Panc1 (cell line): ENCODE measurements around the gene PROSER3. TPM values are rescaled to one million over a fixed set of nuclear protein-coding genes. Genes with fewer than 3 reads are reported as not detected.
A peak's percentile ranks its signal among the peaks of the same experiment; 100 is the strongest.

Experiments
- ATAC-seq: fragments of 200-7000 bp; cut with Tn5 transposase; 2 replicates; pipeline ENCODE4 v1.9.1; 2020; ENCODE audit warnings: mild to moderate bottlenecking, moderate library complexity
- BruUV-seq: library from RNA; stranded (reverse); fragments of 400-500 nt; replicated peaks from 2 replicates; lab custom pipeline; 2021; lab: Mats Ljungman, UMichigan
- CTCF ChIA-PET: fragments of 300-600 bp; sonication (Branson Sonifier 250); formaldehyde crosslinking; loops from one replicate; lab custom pipeline; 2022; ENCODE audit warnings: antibody characterized with exemption; lab: Charles Lee
- POLR2A ChIA-PET: fragments of 300-600 bp; sonication (Branson Sonifier 250); formaldehyde crosslinking; loops from one replicate; lab custom pipeline; 2022; ENCODE audit warnings: antibody characterized with exemption; lab: Charles Lee
- DNase-seq: peaks from one replicate; pipeline ENCODE4 v3.0.0-alpha.2; 2010; ENCODE audit warnings: low read depth, low spot score
- H3K27ac ChIP-seq: 2 replicates; pipeline ENCODE4 v1.5.1; 2011; ENCODE audit warnings: mild to moderate bottlenecking, low read length, inconsistent platforms
- H3K27me3 ChIP-seq: fragments of 200-500 bp; sonication (Bioruptor generic); 2 replicates; pipeline ENCODE4 v1.6.0; 2014; ENCODE audit warnings: low read length, inconsistent platforms; ENCODE audit not compliant: control insufficient read depth, insufficient read depth
- H3K36me3 ChIP-seq: fragments of 200-500 bp; sonication (Bioruptor generic); 2 replicates; pipeline ENCODE4 v1.5.1; 2014; ENCODE audit warnings: inconsistent platforms, mild to moderate bottlenecking, low read length, moderate library complexity; ENCODE audit not compliant: control insufficient read depth, insufficient read depth
- H3K4me1 ChIP-seq: 2 replicates; pipeline ENCODE4 v1.5.1; 2011; ENCODE audit warnings: inconsistent platforms, mild to moderate bottlenecking, low read length, moderate library complexity; ENCODE audit not compliant: control insufficient read depth, insufficient read depth
- H3K4me3 ChIP-seq, 2 experiments: 2 replicates each; pipeline ENCODE4 v1.5.1; 2011 to 2012; ENCODE audit warnings: low read depth in 2 of 2, low read length in 2 of 2, mild to moderate bottlenecking in 2 of 2, inconsistent platforms in 1 of 2, moderate library complexity in 1 of 2
- H3K9me3 ChIP-seq: fragments of 200-500 bp; sonication (Bioruptor generic); 2 replicates; pipeline ENCODE4 v1.5.1; 2014; ENCODE audit warnings: low read depth, mild to moderate bottlenecking, inconsistent platforms, low read length, moderate library complexity; ENCODE audit not compliant: control insufficient read depth, insufficient read depth
- CTCF ChIP-seq: fragments of 450-650 bp; IDR thresholded peaks from 2 replicates; pipeline ENCODE4 v1.5.1; 2017; ENCODE audit warnings: mild to moderate bottlenecking
- POLR2AphosphoS5 ChIP-seq: IDR thresholded peaks from 2 replicates; pipeline ENCODE4 v1.6.1; 2012; ENCODE audit warnings: mild to moderate bottlenecking, low read depth, low read length, moderate library complexity
- REST ChIP-seq, 2 experiments: IDR thresholded peaks; 2 replicates each; pipeline ENCODE4 v1.6.1; 2011 to 2012; ENCODE audit warnings: low read depth in 2 of 2, control low read depth in 1 of 2, low read length in 1 of 2, mild to moderate bottlenecking in 1 of 2, moderate library complexity in 1 of 2; ENCODE audit not compliant: insufficient read depth in 1 of 2
- SIN3A ChIP-seq: IDR thresholded peaks from 2 replicates; pipeline ENCODE4 v1.6.1; 2012; ENCODE audit warnings: low read depth, mild to moderate bottlenecking, low read length, moderate library complexity, borderline replicate concordance; ENCODE audit not compliant: insufficient read depth
- TCF7L2 ChIP-seq: IDR thresholded peaks from 2 replicates; pipeline ENCODE4 v1.6.1; 2011; ENCODE audit warnings: mild to moderate bottlenecking, low read depth, low read length, inconsistent platforms
- in situ Hi-C: cut with HindIII; loops from 2 replicates; pipeline ENCODE4 v1.10.0; 2016; ENCODE audit warnings: low sequenced_read_pairs, low pct_unique_long_range_greater_than_20kb
- intact Hi-C: fragments of 100-400 bp; cut with micrococcal nuclease; formaldehyde crosslinking; loops from one replicate; pipeline ENCODE4 v1.10.0; 2022; ENCODE audit not compliant: unreplicated experiment
- total RNA-seq: library from RNA; stranded (reverse); gene quantifications from one replicate; pipeline ENCODE4 v1.2.1, GENCODE V29; 2021; ENCODE audit not compliant: unreplicated experiment

Gene PROSER3
- total RNA-seq, 1 experiment from 2014 or later, result 63.9 TPM

GRCh38 chr19:35742121-35742724 lies 15.8 kb upstream of the PROSER3 start, which contains the start of gene IGFLR1:
Gene IGFLR1 (minus strand): TSS chr19:35742452. CDS start chr19:35741180, 1,272 bp downstream.
- no peaks in the 10 kb centered on the region for H3K9me3 ChIP-seq
- no TSS peak for BruUV-seq
- ChIA-PET CTCF (interaction anchor here (0.6 kb wide), 1 partner anchor 78 kb away, joined by 8 read pairs; no protein-coding TSS in a partner anchor), POLR2A (no interaction called here)
- ATAC-seq, result no peak
- H3K36me3 ChIP-seq, result peaks cover 3% of the 10 kb centered on the region; the same call in 1 of the 2 replicates
- H3K27me3 ChIP-seq, result no peaks in the 10 kb centered on the region
- in situ Hi-C loops, result no loop called here
- H3K4me3 ChIP-seq, result peak within 1 kb of the TSS in 1 of 2 experiments; percentile 79; a peak in 1 of 4 replicates
- TF ChIP-seq CTCF, result no peak
- TF ChIP-seq REST (IDR thresholded peaks at IDR 0.05; ENCODE audit: insufficient read depth in 1 of 2, low read depth in 2 of 2, low read length in 1 of 2), result no peak
- TF ChIP-seq SIN3A, result no peak
- no peak for TF ChIP-seq TCF7L2
- TF ChIP-seq POLR2AphosphoS5, result no peak
- intact Hi-C loops, result no loop called here
- DNase-seq, result no peak
- no peak within 1 kb of the TSS for H3K27ac ChIP-seq
- peaks cover 28% of the 10 kb centered on the region for H3K4me1 ChIP-seq

- no TSS peak for BruUV-seq
- no peak for TF ChIP-seq REST (IDR thresholded peaks at IDR 0.05; ENCODE audit: insufficient read depth in 1 of 2, low read depth in 2 of 2, low read length in 1 of 2)
- no peak for TF ChIP-seq TCF7L2
- TF ChIP-seq POLR2AphosphoS5, result no peak
- no peak for TF ChIP-seq SIN3A
- no peak for TF ChIP-seq CTCF
- in situ Hi-C loops, result no loop called here
- peaks cover 33% of the 10 kb centered on the region for H3K4me1 ChIP-seq
- DNase-seq (no peak), ATAC-seq (no peak)
- peak overlapping the region; percentile 92 to 97 for H3K4me3 ChIP-seq
- no peaks in the 10 kb centered on the region for H3K36me3 ChIP-seq
- intact Hi-C loops, result no loop called here
- H3K9me3 ChIP-seq, result no peaks in the 10 kb centered on the region
- peak overlapping the region; percentile 98 for H3K27ac ChIP-seq
- CTCF ChIA-PET, result interaction anchor here (0.7 kb wide), 1 partner anchor 23 kb away, joined by 8 read pairs; no protein-coding TSS in a partner anchor
- POLR2A ChIA-PET, result interaction anchor here (0.5 to 0.7 kb wide), 4 partner anchors 32 to 469 kb away, joined by 3 to 9 read pairs (median 5); no protein-coding TSS in a partner anchor
- H3K27me3 ChIP-seq, result no peaks in the 10 kb centered on the region
Measured at GRCh38 chr19:35743640-35744429, 14.1 kb upstream of the PROSER3 start.
